ENCODE measurements around the gene GSK3A. TPM values are rescaled to one million over a fixed set of nuclear protein-coding genes. Genes with fewer than 3 reads are reported as not detected.

Gene GSK3A
- total and polyA plus RNA-seq, 8 donors, result 5.8 to 77.2 (median 30.2) TPM

- Histone ChIP-seq H3K4me1 (peaks cover 41 to 76% (median 68%) of the 10 kb centered on the region in 4 donors), H3K4me3 (no peak overlapping the region), H3K27ac (no peak overlapping the region), H3K9me3 (no peaks in the 10 kb centered on the region), H3K36me3 (peaks cover 30 to 47% (median 44%) of the 10 kb centered on the region in 4 donors), H3K27me3 (no peaks in the 10 kb centered on the region)
- no peak for DNase-seq
- no peak for TF ChIP-seq CTCF (IDR thresholded peaks at IDR 0.05)
- TF ChIP-seq EP300 (IDR thresholded peaks at IDR 0.05), result no peak
- TF ChIP-seq POLR2A (IDR thresholded peaks at IDR 0.05), result no peak
- TF ChIP-seq POLR2AphosphoS5 (IDR thresholded peaks at IDR 0.05), result no peak
- intact Hi-C loops (cut with DNase I; ENCODE audit: low total_unique reads), result no loop called here
- 80 to 91% (median 86%) methylated on average over 3 to 9 of the region's 9 CpGs for WGBS, 5 donors
Observed at GRCh38 chr19:42272535-42272897, 30.1 kb upstream of the GSK3A start.

GRCh38 chr19:42271861-42272534 lies 29.6 kb upstream of the GSK3A start:
- H3K27me3 ChIP-seq, result no peaks in the 10 kb centered on the region
- peak overlapping the region in 2 of 5 donors; percentile 97 to 99 for H3K27ac ChIP-seq
- no peak for TF ChIP-seq EP300 (IDR thresholded peaks at IDR 0.05)
- TF ChIP-seq POLR2A (IDR thresholded peaks at IDR 0.05), result no peak
- no peak for TF ChIP-seq CTCF (IDR thresholded peaks at IDR 0.05)
- TF ChIP-seq POLR2AphosphoS5 (IDR thresholded peaks at IDR 0.05), result no peak
- H3K4me3 ChIP-seq, result no peak overlapping the region
- no peaks in the 10 kb centered on the region for H3K9me3 ChIP-seq
- H3K4me1 ChIP-seq, result peaks cover 37 to 76% (median 64%) of the 10 kb centered on the region in 4 donors
- no peak for DNase-seq
- intact Hi-C loops (cut with DNase I; ENCODE audit: low total_unique reads), result no loop called here
- 89 to 94% (median 89%) methylated on average over 20 to 35 of the region's 35 CpGs for WGBS, 5 donors
- peaks cover 30 to 47% (median 44%) of the 10 kb centered on the region in 4 donors for H3K36me3 ChIP-seq

DNA sequence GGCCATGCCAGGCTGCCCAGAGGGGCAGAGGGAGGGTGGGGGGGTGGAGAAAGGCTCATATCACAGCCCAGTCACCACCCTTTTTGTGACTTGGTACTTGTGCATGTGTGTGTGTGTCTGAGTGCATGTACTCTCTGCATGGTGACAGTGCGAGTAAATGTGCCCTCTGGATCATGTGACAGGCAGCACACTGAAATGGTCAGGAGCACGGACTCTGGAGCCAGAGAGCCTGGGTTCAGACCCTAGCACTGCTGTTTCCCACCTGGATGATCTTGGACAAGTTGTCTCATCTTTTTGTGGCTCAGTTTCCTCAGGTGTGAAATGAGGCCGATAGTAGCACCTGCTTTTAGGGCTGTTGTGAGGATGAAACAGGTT lies 28.6 kb upstream of the GSK3A start:
- H3K9me3 ChIP-seq, result no peaks in the 10 kb centered on the region
- WGBS, 5 donors, result 31 to 58% (median 37%) methylated on average over 3 of the region's 3 CpGs
- no peak for TF ChIP-seq CTCF (IDR thresholded peaks at IDR 0.05)
- TF ChIP-seq POLR2A (IDR thresholded peaks at IDR 0.05), result no peak
- TF ChIP-seq POLR2AphosphoS5 (IDR thresholded peaks at IDR 0.05), result no peak
- TF ChIP-seq EP300 (IDR thresholded peaks at IDR 0.05), result no peak
- peak overlapping the region; percentile 84 to 99 (median 97) for H3K27ac ChIP-seq
- peaks cover 30 to 47% (median 38%) of the 10 kb centered on the region in 4 donors for H3K36me3 ChIP-seq
- H3K4me3 ChIP-seq, result peak overlapping the region; percentile 61 to 73 (median 62)
- no peak for DNase-seq
- H3K27me3 ChIP-seq, result no peaks in the 10 kb centered on the region
- intact Hi-C loops (cut with DNase I; ENCODE audit: low total_unique reads), result no loop called here
- peaks cover 27 to 66% (median 55%) of the 10 kb centered on the region in 4 donors for H3K4me1 ChIP-seq

- Histone ChIP-seq H3K27me3 (no peaks in the 10 kb centered on the region), H3K27ac (peak overlapping the region; percentile 84 to 99 (median 97)), H3K9me3 (no peaks in the 10 kb centered on the region), H3K4me1 (peaks cover 23 to 60% (median 49%) of the 10 kb centered on the region in 4 donors), H3K4me3 (peak overlapping the region; percentile 61 to 73 (median 62)), H3K36me3 (peaks cover 30 to 41% (median 38%) of the 10 kb centered on the region in 4 donors)
- WGBS, 5 donors, result 5 to 13% (median 8%) methylated on average over 16 to 18 of the region's 18 CpGs
- intact Hi-C loops (cut with DNase I; ENCODE audit: low total_unique reads), result no loop called here
- TF ChIP-seq POLR2A (IDR thresholded peaks at IDR 0.05) (no peak), POLR2AphosphoS5 (IDR thresholded peaks at IDR 0.05) (peak in 1 of 3 donors; percentile 35), CTCF (IDR thresholded peaks at IDR 0.05) (no peak), EP300 (IDR thresholded peaks at IDR 0.05) (no peak)
- DNase-seq, result peak; percentile 63 to 81
Observed at GRCh38 chr19:42270346-42271044, 28.1 kb upstream of the GSK3A start.
